Measurements from ENCODE around the gene KCNN3. TPM values are rescaled to one million over a fixed set of nuclear protein-coding genes. Genes with fewer than 3 reads are reported as not detected.

KCNN3 gene
- total RNA-seq, 1 experiment from 2014 or later, result 0.41 TPM

- DNase-seq (ENCODE audit: low spot score), result peak; percentile 76
These were observed 141.0 kb downstream of the KCNN3 start for GRCh38 chr1:154729031-154729442.

GRCh38 chr1:154726896-154727753, 143.0 kb downstream of the KCNN3 start:
- no peak for DNase-seq (ENCODE audit: low spot score)

- DNase-seq (ENCODE audit: low spot score), result peak; percentile 39
These were observed 143.6 kb downstream of the KCNN3 start for GRCh38 chr1:154726443-154726842.

- DNase-seq (ENCODE audit: low spot score), result no peak
These were observed 144.2 kb downstream of the KCNN3 start for GRCh38 chr1:154725865-154726264.

GRCh38 chr1:154720328-154721297, 149.5 kb downstream of the KCNN3 start:
- DNase-seq (ENCODE audit: low spot score), result no peak

- DNase-seq (ENCODE audit: low spot score), result no peak
These were observed 150.3 kb downstream of the KCNN3 start for GRCh38 chr1:154719586-154720327.

GRCh38 chr1:154718566-154718965, 151.5 kb downstream of the KCNN3 start:
- DNase-seq (ENCODE audit: low spot score), result no peak

GRCh38 chr1:154717528-154717924, 152.6 kb downstream of the KCNN3 start:
- no peak for DNase-seq (ENCODE audit: low spot score)

GRCh38 chr1:154716614-154717527, 153.2 kb downstream of the KCNN3 start:
- no peak for DNase-seq (ENCODE audit: low spot score)

GRCh38 chr1:154716011-154716410, 154.1 kb downstream of the KCNN3 start:
- DNase-seq (ENCODE audit: low spot score), result no peak

- DNase-seq (ENCODE audit: low spot score), result no peak
These were observed 154.7 kb downstream of the KCNN3 start for GRCh38 chr1:154715385-154715784.

- peak; percentile 54 for DNase-seq (ENCODE audit: low spot score)
These were observed 155.4 kb downstream of the KCNN3 start for GRCh38 chr1:154714638-154715037.

- DNase-seq (ENCODE audit: low spot score), result no peak
These were observed 155.9 kb downstream of the KCNN3 start for GRCh38 chr1:154714052-154714623.

- DNase-seq (ENCODE audit: low spot score), result no peak
These were observed 157.1 kb downstream of the KCNN3 start for GRCh38 chr1:154713005-154713404.

- DNase-seq (ENCODE audit: low spot score), result no peak
These were observed 157.8 kb downstream of the KCNN3 start for GRCh38 chr1:154712166-154712810.

GRCh38 chr1:154711416-154711815, 158.7 kb downstream of the KCNN3 start:
- no peak for DNase-seq (ENCODE audit: low spot score)

- no peak for DNase-seq (ENCODE audit: low spot score)
These were observed 160.0 kb downstream of the KCNN3 start for GRCh38 chr1:154710106-154710505.

GRCh38 chr1:154707901-154708463, 162.1 kb downstream of the KCNN3 start:
- DNase-seq (ENCODE audit: low spot score), result no peak

- DNase-seq (ENCODE audit: low spot score), result no peak
These were observed 163.2 kb downstream of the KCNN3 start for GRCh38 chr1:154706851-154707250.

All from H4 (cell line).